Prostate gland (tissue), 2 donors: ENCODE data around the gene SAP30L.

Experiments
- POLR2A ChIP-seq: fragments of 450-650 bp; IDR thresholded peaks from one replicate; pipeline ENCODE4 v1.6.1; 2016; ENCODE audit warnings: antibody characterized with exemption, mild to moderate bottlenecking
- TF ChIP-seq, protein P1 (sequence below), 4 experiments: fragments of 200-600 bp in 2 of 4; fragments of 450-650 bp in 2 of 4; sonication (generic) in 2 of 4; IDR thresholded peaks; 1 replicate in 3 of 4; 2 replicates in 1 of 4; pipeline ENCODE4 v1.5.1; 2016 to 2019; ENCODE audit warnings: antibody characterized with exemption in 4 of 4, mild to moderate bottlenecking in 2 of 4, moderate library complexity in 2 of 4

DNA sequence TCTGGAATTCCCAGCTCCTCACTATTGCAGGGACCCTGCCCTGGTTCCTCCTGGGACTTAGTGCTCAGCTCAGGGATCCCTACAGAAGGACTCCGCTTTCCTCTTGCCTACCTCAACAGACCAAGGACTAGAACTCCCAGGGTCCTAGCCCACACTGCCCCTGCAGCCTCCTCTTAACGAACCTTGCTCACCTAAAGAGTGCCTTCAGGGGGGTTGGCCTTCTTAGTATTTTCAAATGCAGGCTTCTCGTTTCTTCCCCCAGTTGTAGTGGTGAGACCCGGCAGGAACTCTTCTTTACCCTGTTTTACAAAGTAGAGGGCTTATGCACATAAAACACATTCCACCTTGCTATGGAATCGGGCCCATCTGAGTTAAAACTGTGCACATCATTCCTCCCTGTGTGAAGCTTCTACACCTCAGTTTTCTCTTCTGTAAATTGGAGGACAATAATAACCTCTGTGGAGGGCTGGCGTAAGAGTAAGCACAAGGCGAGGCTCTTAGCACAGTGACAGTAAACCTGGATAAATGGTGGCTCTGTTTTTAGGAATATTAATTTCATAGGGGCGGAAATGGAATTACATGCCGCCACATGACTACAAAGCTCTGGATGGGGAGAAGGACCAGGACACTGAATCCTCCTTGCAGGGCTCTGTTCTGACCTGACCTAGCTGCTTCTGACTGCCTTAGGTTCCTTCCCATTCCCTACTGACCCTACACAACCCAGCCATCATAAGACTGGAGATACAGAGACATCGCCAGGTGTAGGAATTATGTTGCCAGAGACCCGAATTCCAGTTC is 36.0 kb downstream of the SAP30L start:
- TF ChIP-seq, protein P1, sequence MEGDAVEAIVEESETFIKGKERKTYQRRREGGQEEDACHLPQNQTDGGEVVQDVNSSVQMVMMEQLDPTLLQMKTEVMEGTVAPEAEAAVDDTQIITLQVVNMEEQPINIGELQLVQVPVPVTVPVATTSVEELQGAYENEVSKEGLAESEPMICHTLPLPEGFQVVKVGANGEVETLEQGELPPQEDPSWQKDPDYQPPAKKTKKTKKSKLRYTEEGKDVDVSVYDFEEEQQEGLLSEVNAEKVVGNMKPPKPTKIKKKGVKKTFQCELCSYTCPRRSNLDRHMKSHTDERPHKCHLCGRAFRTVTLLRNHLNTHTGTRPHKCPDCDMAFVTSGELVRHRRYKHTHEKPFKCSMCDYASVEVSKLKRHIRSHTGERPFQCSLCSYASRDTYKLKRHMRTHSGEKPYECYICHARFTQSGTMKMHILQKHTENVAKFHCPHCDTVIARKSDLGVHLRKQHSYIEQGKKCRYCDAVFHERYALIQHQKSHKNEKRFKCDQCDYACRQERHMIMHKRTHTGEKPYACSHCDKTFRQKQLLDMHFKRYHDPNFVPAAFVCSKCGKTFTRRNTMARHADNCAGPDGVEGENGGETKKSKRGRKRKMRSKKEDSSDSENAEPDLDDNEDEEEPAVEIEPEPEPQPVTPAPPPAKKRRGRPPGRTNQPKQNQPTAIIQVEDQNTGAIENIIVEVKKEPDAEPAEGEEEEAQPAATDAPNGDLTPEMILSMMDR (IDR thresholded peaks at IDR 0.05): no peak
- no peak for TF ChIP-seq POLR2A
